ENCODE results near the gene SLC9A9.

SLC9A9 gene

DNA sequence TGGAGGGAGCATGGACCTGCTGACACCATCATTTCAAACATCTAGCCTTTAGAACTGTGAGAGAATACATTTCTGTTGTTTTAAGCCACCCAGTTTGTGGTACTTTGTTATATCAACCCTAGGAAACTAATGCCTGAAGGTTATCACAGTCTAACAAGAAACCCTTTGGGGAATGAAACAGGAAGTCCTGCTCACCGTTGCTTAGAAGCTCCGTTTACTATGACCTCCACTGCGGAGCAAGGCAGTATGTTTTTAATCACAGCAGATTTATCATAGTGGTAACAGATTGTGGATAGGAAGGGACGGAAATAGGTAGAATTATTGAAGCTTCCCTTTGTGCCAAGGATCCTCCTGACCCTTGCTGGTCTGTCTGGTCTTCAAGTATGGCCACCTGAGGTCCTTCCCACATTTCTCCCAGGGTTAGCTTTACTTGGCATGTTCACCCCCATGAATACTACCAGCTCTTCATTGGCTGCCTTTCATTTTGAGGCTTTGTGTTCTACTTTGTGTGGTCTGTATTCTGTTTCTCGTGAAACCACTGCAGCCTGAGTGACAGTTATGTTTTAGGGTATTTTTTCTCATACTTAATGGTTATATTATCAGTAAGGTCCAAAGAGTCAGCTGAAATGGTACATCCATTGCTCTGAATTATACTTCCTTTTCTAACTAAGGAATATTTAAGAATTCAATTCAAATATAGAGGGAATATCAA is 527.1 kb downstream of the SLC9A9 start:
- peak; percentile 15 for DNase-seq (ENCODE audit: low spot score)

DNA sequence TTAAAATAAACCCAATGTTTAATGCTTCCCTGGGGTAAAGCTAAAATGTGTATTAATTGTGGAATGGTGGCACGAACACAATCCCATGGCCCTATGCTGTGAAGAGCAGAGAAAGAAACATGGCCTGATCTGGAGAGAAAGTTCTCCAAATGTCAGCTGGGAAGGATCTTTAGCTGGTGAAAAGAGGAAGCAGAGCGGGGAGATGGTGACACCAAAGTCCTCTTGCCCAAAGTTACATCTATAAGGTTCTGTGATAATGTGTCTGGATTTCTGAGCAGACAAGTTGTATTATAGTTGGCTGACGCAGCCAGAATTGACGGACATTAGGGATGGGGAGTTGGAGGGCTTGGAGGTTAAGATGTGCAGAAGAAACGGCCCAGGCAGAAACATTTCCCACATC is 532.5 kb downstream of the SLC9A9 start:
- DNase-seq (ENCODE audit: low spot score) = no peak

DNA sequence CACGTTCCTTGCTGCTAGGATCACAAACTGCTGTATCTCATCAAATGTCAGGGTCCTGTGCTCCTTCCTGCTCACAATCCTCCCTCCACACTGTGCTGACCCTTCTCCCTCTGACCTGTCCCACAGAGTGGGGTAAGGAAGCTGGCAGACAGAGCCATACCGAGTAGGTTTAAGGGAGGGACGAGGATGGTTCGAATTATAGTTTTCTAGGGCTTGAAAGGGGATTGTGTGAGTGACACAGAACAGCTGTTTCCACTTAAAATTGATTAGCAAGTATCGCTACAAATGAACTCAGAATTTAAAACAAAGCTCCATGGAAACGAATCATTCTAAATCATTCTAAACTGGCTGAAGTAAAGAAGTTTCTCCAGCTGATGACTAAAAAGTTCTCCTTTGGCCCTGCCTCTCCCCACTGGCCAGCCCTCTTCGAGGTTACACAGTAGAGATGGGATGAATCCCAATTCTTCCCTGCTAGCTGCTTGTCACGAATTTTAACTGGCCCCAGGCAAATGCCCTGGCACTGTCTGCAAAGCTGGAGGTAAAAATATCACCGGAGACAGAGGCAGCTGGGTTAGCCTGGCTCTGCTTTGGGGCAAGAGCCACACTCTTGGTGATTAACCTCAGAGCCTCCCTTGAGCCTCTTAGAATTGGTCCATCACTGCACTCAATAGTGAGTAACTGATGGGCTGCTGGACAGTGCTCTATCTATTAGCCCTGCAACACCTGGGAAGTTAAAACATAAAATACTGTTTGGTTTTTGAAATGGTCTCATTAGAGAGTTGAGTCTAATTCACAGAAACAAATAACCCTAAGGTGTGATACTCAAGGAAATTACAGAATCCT is 533.8 kb downstream of the SLC9A9 start:
- no peak for DNase-seq (ENCODE audit: low spot score)

DNA sequence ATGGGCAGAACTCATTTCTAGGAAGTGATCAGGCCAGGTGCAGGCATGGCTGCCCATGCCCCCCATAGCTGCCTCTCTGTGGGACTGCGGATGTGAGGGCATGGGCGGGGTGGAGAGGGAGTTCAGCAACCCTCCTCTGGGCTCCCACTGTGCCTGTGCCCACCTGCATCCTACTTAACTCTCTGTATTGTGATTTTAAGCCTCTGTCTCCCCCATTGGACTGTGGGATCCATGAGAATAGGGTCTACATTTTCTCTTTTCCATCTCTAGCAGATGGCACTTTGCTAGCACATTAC is 534.4 kb downstream of the SLC9A9 start:
- DNase-seq (ENCODE audit: low spot score) = no peak

DNA sequence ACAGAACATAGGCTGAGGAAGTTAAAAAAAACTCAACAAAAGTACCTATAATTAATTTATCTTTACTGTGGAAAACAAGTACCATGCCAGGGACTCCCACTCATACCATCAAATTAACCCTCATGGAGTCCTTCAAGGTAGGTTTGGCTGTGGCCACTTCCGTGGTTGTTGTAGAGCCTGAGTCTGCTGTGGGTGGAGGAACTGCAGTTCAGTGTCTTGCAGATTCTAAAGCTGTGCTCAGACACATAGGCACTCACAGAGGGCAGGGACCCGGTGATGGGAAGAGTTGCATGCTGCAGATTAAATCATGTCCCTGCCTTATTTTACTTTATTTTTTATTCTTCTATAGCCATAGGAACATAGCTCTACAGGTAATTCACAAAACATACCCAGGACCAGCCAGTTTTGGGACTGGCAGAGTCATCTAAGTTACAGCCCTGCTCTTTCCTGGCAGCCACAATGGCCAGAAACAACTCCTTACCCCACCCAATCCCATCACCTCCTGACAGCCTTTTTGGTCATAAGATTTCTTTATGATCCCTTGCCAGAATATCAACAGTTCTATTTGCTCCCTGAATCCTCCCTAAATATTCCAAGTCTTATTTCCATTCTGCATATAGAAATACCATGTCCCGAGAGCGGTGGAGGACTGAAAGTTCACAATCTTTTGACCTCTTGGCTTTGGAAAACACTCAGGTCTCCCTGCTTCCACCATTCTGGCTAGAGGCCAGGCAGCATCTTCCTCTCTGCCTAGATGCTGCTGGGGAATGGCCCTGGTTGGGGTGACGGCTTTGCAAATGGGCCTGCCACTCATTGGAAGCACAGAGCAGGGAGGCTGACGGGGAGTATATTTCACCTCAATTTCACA is 535.0 kb downstream of the SLC9A9 start:
- DNase-seq (ENCODE audit: low spot score) = no peak

DNA sequence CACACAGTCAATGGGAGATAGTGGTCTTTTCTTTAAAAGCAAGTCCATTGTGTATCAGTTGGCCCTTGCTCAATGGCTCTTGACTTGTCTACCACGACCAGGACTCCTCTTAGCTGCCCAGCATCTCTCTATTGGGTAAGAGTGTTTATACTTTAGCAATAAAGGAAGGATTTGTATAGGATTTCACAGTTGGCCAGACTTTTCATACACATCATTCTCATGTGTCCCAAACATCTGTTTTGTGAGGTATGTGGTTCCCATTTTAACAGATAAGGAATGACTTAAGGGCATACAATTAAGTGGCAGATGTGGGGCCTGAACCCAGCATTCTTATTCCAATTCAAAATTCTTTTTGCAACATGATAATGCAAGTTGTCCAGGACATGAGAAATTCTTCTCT is 537.2 kb downstream of the SLC9A9 start:
- DNase-seq (ENCODE audit: low spot score) = no peak

DNA sequence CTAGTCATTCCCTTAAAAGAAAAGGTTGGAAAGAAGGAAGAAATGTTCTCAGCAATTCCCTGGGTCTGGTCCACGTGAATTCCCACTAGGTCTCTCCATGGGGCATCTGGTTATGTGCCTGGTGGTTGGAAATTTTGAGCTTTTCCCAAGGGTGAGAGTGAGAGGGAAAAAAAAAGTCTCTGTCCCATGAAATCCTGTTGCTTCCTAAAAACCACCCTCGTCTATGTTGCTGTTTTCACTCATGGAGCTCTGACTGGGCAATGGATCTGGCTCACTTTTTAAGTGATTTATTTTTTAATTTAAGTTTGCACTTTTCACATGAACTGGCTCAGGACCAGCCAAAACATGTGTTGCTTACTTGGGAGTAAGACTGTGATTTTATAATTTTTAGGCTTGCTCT is 538.6 kb downstream of the SLC9A9 start:
- no peak for DNase-seq (ENCODE audit: low spot score)

DNA sequence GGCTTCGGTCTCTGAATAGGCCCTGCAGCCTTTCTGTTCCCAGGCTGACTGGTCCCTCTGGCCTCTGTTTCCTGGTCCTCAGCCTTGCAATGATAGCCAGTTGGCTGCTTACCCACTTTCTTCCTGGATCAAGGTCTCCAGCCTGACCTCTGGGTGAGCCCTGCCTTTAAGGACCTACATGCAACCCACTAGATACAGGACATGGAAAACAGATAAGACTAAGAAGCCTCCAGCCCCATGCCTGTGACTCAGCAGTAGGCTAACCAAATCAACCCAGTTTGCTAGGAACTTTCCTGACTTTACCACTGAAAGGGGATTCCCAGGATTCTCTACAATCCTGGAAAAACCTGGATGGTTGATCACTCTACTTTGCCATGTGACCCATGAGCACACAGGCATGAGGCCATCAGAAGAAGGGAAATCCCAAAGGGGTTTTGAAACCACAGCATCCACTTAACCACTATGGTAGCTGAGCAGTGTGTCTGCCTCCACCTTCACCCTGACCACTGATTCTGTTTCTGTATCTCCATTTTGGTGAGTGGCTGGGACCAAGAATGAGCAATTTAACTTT is 540.6 kb downstream of the SLC9A9 start:
- DNase-seq (ENCODE audit: low spot score) = no peak

DNA sequence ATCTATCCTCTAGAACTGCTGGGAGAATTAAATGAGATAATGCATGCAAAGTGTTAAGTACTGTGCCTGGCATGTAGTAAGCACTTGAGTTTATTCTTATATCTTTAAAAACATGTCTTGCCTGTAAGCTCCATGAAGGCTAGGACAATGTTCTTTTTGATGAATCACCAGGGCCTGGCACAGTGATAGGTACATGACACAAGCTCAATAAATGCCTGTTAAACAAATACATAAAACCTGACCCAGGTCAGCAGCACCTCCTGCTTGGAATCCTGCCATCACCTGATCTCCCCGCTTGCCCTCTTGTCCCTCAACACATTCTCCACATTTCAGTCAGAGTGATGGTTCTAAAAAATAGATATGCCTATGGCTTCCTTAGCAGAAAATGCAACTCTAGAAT is 541.9 kb downstream of the SLC9A9 start:
- no peak for DNase-seq (ENCODE audit: low spot score)

DNA sequence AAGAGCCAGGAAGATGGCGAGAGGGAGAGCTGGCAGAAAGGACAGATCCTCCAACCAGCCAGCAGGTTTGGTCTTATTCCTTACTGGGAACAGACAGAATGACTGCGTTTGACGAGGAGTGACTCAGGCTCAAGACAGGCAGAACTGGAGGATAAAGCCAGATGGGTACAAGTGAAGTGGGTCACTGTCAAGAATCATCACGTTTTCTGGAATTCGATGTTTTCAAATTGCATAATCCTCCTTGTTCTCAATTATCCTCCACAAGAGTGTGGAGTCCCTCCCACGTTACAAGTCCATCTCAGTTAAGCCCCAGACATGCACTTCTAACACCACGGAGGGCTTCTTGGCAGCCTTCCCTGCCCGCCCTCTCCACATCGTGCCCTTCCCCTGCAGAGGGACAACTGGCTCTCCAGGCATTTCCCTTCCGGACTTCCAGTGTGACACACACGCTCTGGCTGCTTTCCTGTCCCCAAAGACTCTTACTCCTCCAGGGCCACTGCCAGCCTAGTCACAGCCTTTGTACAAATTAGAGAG is 545.6 kb downstream of the SLC9A9 start:
- DNase-seq (ENCODE audit: low spot score) = no peak

DNA sequence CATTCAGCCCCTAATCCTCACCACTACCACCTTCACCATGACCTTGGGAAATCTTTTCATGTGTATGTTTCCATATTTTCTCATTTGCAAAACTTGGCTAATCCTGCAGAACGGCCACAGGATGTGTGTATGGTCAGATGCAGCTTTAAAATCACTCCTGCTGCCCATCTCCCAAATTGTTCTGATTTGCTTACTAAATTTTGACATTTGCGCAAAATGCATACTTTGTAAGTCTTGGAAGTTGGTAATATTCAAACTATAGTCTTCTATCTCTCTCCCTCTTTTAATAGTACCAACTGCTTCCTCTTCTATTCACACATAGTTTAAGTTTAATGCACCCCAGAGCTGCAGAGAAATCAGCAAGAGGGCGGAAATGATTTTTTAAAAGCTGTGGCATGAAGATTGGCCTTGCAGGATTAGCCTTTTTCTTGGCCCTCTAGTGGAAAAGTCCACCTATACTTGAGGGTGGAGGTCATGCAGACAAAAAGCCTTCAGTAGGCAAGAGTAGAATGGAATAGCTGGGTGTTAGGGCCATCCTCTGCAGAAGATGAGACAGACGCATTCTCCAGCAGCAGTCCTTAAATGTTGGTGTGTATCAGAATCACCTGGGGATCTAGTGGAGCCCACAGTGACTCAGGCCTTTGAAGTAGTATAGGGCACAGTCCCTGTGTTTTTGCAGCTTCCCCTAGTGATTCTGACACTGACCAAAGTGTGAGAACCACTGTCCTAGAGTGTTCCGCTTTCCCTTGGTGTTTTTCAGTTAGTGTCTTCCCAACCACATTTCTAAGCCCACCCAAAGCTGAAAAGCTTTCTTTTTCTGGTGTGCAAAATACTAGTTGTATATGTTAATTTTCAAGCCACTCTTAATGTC is 547.0 kb downstream of the SLC9A9 start:
- no peak for DNase-seq (ENCODE audit: low spot score)

DNA sequence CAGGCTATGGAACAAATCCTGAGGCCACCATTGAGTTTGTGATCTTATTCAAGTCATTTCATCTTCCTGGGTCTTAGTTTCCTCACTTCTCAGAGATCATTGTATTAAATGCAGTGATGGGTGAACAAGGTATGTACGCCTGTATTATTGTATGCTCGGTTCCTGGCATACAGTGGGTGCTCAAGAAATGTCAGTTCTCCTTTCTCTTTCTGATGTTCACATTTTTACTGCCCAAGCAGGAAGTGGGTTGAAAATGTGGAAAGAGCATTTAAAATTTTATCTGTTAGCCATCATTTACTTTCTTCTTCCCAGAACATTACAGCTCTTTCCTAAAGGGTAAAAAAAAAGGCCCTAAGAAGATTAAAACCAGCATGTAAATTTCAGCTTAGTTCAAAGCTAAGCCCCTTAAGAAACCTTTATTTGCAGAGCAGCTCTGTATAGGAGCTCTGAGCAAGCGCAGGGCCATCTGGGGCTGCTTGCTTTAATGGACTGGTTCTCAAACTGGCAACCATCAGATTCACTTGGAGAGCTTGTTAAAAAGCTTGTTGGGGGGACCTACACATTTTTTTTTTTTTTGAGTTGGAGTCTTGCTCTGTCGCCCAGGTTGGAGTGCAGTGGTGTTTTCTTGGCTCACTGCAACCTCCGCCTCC is 549.3 kb downstream of the SLC9A9 start:
- peak; percentile 9 for DNase-seq (ENCODE audit: low spot score)

DNA sequence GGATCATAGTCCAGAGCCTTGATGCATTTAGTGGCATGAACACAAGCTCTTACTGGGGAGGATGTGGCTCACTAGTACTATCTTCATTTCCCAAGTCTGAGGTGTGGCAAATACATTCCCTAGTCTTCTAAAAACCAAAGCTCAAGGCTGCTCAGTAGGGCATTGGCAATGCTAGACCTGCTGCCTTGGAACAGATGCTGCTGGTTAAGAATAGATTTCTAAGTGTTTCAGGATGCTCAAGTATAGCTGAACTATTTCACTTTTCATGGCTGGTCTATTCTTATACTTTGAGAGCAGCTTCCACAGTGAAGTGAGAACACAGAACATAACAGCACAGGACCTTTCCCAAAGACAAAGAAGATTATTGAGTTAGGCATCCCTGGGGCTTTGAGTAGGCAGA is 549.9 kb downstream of the SLC9A9 start:
- no peak for DNase-seq (ENCODE audit: low spot score)

DNA sequence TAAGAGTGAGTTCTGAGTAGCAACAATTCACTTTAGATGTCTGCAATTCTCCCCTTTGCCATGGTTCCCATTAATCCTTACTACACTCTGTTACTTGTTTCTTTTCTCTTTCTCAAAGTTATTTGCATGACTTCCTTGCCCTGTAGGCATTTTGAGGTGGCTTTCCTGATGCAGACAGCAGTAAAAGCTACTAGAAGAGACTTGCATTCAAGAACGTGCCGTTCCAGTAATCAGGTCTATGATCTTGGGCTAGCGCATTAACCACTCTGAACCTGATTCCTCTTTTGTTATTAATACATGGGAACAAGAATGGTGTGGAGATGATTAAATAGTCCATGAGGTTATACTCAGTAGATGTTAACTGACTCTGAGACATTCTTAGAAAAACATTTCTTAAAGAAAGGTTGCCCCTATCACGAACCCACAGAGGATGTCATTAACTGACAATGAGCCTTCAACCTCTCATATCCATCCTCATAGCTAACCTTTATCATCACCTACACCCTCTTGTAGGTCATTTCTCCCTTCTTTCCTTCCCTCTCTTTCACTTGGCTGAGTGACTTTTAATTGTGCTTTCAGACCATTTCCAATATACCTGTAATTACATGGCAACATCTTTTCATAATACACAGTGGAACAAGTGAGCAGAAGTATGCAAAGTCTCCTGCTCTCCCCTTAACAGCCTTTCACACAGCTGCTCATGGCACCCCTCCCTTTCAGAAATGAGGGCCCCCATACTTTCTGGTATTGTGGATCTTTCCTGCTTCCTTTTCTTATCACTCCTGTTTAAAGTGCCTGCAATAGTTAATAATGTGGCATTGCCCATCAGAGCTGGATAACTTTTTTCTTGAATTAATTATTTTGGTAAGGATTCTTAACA is 552.8 kb downstream of the SLC9A9 start:
- DNase-seq (ENCODE audit: low spot score) = peak; percentile 12

DNA sequence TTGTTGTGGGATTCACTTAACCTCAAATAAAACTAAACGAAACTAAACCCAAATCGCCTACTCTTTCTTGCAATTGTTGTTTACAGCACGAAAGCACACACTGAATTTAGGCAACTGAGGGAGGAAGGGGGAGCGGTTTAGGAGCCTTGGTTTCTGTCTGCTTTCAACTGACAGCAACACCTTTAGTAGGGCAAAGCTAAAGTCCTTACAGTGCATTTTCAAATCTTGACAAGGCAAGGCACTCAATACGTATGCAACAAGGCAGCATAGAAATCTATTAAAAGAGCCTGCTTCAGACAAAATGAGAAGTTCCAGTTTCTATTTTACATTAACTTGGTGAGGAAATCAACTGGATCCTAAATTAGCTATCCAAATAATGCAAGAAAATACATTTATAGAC is 554.1 kb downstream of the SLC9A9 start:
- DNase-seq (ENCODE audit: low spot score) = peak; percentile 31

DNA sequence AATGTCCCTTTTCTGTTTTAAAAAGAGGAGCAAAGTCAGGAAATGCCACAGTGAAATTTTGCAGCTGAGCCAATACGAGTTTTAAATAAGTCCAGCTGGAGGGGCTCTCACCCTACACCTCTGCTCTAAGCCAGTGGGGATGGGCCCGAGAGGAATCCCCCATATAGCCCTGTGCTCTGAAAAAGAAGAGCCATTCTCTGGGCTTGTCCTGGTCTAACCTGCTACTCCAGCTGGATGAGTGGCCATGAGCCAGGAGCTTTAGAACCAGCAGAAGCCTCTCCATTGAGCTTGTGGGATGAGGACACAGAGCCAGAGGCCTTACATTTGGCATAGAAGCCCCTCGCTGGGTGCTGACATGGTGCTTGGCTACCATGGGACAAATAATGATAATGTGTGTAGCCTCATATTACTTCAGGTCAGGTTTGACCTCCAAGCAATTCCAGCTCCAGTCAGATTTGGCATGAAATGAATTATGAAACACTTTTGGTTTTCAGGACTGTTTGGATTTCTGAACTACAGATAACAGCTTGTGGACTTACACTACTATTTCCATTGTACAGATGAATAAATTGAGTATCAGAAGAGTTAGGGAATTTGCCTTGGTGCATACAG is 556.3 kb downstream of the SLC9A9 start:
- DNase-seq (ENCODE audit: low spot score) = no peak

DNA sequence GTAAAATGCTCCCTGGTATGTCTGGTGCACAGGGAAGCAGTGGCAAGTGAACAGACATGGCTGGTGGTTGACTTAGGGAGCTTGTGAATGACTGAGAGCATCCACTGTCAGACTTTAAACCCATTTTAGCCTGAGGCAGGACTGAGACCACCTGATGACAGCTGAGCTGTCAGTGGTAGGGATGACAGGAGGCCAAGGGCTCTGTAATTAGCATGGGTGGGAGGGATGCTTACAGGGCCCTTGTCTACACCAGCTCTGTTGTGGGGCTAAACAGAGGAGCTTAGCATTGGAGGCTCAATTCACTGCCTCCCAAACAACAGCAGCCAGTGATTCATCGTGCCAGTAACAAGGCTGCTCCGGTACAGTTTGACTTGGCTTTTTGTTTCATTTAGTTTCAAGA is 559.3 kb downstream of the SLC9A9 start:
- DNase-seq (ENCODE audit: low spot score) = no peak

DNA sequence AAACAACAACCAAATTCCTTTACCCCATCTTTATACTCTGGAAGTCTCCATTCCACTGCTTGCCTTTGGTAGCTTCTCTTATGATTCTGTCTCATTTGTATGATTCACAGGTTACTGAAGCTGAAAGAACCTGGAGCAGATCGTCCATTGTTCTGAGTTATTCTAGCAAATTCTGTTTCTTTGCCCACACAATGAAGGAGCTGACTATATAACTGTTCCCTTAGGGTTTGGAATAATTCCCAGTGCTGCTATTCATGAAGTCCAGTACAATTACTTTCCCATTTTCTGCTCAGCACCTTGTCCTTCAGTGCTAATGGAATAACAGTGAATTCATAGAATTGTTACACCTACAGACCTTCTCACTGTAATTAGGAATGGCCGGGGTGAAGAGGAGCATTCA is 560.9 kb downstream of the SLC9A9 start:
- no peak for DNase-seq (ENCODE audit: low spot score)

DNA sequence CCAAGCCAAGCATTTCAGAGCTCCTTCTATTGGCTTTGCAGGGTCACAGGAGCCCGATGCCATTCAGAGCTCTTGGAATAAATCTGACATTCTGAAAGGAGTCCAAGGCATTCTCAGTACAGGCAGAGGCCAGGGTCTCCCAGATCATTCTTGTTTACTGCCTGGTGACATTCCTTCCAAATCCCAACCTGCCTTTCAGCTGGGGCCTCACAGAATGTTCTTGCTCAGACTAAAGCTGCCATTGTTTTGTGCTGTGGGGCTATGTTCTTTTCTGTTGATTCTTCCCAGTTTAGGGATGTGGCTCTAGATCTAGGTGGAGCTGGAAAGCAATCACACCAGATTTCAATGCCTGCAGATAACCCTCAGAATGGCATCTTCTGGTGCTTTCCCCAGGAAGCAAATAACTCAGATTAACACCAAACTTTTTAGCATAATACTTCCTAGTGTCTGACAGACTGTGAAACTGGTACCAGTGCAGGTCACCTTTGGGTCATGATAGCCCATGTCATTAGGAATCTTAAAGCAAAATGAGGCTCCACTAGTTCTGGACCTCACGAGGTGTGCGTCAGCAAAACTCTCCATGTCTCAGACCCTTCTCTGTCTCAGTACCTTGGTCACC is 561.8 kb downstream of the SLC9A9 start:
- DNase-seq (ENCODE audit: low spot score) = no peak
